ENCODE measurements around the gene SIX4.
A peak's percentile ranks its signal among the peaks of the same experiment; 100 is the strongest.
"Not testable (repeated sequence)": the region's sequence is repeated elsewhere in the genome, so short reads cannot be mapped to it uniquely, and the experiment has no call there.

The SIX4 gene

GRCh38 chr14:60738843-60739508, 14.8 kb upstream of the SIX4 start:
- Mint-ChIP-seq H3K27ac (no peak overlapping the region), H3K27me3 (ENCODE audit: low read depth) (no peaks in the 10 kb centered on the region), H3K9me3 (no peaks in the 10 kb centered on the region), H3K4me3 (no peak overlapping the region), H3K36me3 (ENCODE audit: low read depth) (peaks cover 13% of the 10 kb centered on the region), H3K4me1 (peaks cover 27% of the 10 kb centered on the region)
- TF ChIP-seq, protein P1, sequence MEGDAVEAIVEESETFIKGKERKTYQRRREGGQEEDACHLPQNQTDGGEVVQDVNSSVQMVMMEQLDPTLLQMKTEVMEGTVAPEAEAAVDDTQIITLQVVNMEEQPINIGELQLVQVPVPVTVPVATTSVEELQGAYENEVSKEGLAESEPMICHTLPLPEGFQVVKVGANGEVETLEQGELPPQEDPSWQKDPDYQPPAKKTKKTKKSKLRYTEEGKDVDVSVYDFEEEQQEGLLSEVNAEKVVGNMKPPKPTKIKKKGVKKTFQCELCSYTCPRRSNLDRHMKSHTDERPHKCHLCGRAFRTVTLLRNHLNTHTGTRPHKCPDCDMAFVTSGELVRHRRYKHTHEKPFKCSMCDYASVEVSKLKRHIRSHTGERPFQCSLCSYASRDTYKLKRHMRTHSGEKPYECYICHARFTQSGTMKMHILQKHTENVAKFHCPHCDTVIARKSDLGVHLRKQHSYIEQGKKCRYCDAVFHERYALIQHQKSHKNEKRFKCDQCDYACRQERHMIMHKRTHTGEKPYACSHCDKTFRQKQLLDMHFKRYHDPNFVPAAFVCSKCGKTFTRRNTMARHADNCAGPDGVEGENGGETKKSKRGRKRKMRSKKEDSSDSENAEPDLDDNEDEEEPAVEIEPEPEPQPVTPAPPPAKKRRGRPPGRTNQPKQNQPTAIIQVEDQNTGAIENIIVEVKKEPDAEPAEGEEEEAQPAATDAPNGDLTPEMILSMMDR (IDR thresholded peaks at IDR 0.05; ENCODE audit: unreplicated experiment in 3 of 3), result no peak

DNA sequence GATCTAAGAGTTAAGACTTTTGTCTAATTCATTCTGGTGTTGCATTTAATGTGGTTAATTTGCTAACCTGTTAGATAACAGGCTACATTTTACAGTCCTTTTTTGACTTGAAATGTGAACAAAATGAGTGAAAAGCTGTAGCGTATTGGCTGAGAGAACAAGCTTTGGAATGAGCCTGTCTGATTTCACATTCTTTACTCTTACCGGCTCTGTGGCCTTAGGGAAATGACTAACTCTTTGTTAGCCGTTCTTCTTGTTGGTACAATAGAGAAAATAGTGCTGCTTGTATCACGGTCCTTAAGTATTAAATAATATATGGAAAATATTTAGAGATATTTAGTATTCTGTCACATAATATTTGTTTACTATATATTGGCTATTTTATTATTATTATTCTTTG, 12.3 kb upstream of the SIX4 start:
- Mint-ChIP-seq H3K4me3 (peak overlapping the region; percentile 98 to 99 (median 99)), H3K9me3 (no peaks in the 10 kb centered on the region), H3K27me3 (ENCODE audit: low read depth) (no peaks in the 10 kb centered on the region), H3K36me3 (ENCODE audit: low read depth) (no peaks in the 10 kb centered on the region), H3K4me1 (peaks cover 27% of the 10 kb centered on the region), H3K27ac (peak overlapping the region in 2 of 3 experiments; percentile 58 to 91)
- TF ChIP-seq, protein P1 (IDR thresholded peaks at IDR 0.05; ENCODE audit: unreplicated experiment in 3 of 3), result no peak

DNA sequence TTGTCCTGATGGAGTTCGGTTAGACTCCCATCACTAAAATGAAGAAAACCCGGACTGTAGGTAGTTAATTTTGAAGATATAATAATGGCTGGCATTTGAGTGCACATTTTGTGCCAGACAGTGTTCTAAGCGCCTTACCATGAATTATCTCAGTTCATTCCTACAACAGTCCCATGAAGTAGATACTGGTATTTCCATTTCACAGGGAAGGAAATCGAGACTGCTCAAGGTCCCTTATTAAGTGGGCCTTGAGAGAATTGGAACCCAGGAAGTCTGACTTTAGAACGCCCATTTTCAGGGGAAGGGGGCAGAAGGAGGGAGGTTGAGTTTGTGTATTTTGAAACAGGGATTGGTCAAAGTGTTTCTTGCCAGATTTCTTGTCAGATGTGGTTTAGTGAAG, 11.3 kb upstream of the SIX4 start:
- H3K27ac Mint-ChIP-seq, result peak overlapping the region; percentile 91 to 98 (median 97)
- H3K4me1 Mint-ChIP-seq, result peaks cover 27% of the 10 kb centered on the region
- H3K27me3 Mint-ChIP-seq (ENCODE audit: low read depth), result no peaks in the 10 kb centered on the region
- TF ChIP-seq, protein P1 (IDR thresholded peaks at IDR 0.05; ENCODE audit: unreplicated experiment in 3 of 3), result no peak
- peak overlapping the region; percentile 98 to 99 (median 99) for H3K4me3 Mint-ChIP-seq
- H3K36me3 Mint-ChIP-seq (ENCODE audit: low read depth), result no peaks in the 10 kb centered on the region
- no peaks in the 10 kb centered on the region for H3K9me3 Mint-ChIP-seq

DNA sequence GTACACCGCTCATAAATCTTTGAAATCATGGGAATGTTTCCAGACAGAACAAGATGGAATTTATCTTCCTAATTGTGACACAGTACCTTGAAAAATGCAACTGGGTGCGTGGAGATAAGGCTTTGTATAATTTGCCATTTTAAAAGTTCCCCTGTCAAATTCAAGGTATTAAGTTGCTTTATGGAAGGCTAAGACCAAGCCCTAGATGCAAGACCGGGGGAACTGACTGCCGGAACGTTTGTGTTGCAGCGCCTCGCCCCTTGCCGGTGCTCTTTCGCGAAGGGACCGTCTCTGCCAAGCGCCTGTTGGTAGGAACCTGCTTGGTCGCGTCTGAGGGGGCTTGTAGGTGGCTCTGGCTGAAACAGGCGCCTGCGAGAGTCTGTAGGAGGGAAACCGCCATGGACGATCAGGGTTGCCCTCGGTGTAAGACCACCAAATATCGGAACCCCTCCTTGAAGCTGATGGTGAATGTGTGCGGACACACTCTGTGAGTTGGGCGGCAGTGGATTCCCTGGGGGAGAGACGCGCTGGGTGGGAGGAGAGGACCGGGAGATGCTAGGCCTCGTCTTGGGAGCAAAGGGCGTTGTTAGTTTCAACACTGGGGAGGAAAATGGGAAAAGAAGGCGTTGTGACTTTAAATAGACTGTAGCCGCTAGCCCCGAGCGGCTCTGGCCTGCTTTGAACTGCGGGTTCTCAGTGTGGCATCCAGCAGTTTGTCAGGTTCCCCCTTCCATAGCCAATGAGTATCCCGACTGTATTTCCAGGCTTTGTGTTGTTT, 10.5 kb upstream of the SIX4 start, which contains the start of gene MNAT1:
TSS of gene MNAT1 (plus strand) at position 297 of the 778 bp plus-strand sequence. CDS start at position 399, 102 bp downstream.
- TF ChIP-seq, protein P1 (IDR thresholded peaks at IDR 0.05; ENCODE audit: unreplicated experiment in 3 of 3), result no peak
- H3K4me1 Mint-ChIP-seq, result peaks cover 27% of the 10 kb centered on the region
- H3K27ac Mint-ChIP-seq, result peak within 1 kb of the TSS; percentile 91 to 98 (median 97)
- H3K9me3 Mint-ChIP-seq, result no peaks in the 10 kb centered on the region
- H3K36me3 Mint-ChIP-seq (ENCODE audit: low read depth), result no peaks in the 10 kb centered on the region
- no peaks in the 10 kb centered on the region for H3K27me3 Mint-ChIP-seq (ENCODE audit: low read depth)
- H3K4me3 Mint-ChIP-seq, result peak within 1 kb of the TSS; percentile 98 to 99 (median 99)

- TF ChIP-seq, protein P1 (IDR thresholded peaks at IDR 0.05; ENCODE audit: unreplicated experiment in 3 of 3), result no peak
- H3K27me3 Mint-ChIP-seq (ENCODE audit: low read depth), result peaks cover 5% of the 10 kb centered on the region
- H3K27ac Mint-ChIP-seq, result no peak overlapping the region
- peak overlapping the region in 2 of 3 experiments; percentile 9 to 23 for H3K4me3 Mint-ChIP-seq
- H3K9me3 Mint-ChIP-seq, result no peaks in the 10 kb centered on the region
- no peaks in the 10 kb centered on the region for H3K36me3 Mint-ChIP-seq (ENCODE audit: low read depth)
- H3K4me1 Mint-ChIP-seq, result peaks cover 21% of the 10 kb centered on the region
Measured at GRCh38 chr14:60732840-60733483, 8.8 kb upstream of the SIX4 start.

DNA sequence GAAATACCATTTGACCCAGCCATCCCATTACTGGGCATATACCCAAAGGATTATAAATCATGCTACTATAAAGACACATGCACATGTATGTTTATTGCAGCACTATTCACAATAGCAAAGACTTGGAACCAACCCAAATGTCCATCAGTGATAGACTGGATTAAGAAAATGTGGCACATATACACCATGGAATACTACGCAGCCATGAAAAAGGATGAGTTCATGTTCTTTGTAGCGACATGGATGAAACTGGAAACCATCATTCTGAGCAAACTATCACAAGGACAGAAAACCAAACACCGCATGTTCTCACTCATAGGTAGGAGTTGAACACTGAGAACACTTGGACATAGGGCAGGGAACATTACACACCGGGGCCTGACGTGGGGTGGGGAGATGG, 7.1 kb upstream of the SIX4 start:
- peaks cover 25% of the 10 kb centered on the region for H3K4me1 Mint-ChIP-seq
- H3K9me3 Mint-ChIP-seq, result not testable (repeated sequence)

More for the DNA sequence above, 7.1 kb upstream of the SIX4 start:
- not testable (repeated sequence) for H3K27me3 Mint-ChIP-seq (ENCODE audit: low read depth); H3K4me3 Mint-ChIP-seq; H3K36me3 Mint-ChIP-seq (ENCODE audit: low read depth); H3K27ac Mint-ChIP-seq
